Liver (tissue), 3 donors: ENCODE measurements around the gene TGIF2.

Source experiments
- JUND ChIP-seq, 2 donors: IDR thresholded peaks; 2 replicates each; pipeline ENCODE4 v1.6.1; 2016; ENCODE audit warnings: antibody characterized with exemption in 2 of 2
- TF ChIP-seq, protein P1 (sequence below): fragments of 150-350 bp; IDR thresholded peaks from 2 replicates; pipeline ENCODE4 v1.5.1; 2017; ENCODE audit warnings: improper control_type of control experiment, low read depth, low read length; ENCODE audit not compliant: missing input control
- donor health status: healthy.
- donor health status: healthy.

DNA sequence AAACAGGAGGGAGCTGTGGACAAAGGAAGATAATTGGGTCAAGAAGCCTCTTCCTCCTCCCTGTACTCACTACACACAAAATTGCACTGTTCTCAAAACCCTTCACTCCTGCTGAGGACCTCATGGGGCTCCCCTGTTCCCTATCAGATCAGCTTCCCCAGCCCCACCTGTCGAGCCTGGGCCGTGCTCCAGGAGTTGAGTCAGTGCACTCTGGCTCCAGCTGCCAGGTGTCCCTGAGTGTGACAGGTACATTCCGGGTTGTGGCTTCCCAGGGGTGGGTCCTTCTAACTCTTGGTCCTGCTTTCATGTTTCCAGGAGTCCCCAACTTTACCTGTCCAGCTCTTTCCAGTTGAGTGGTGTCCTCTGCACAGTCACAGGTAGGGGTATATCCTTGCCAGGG, 40.6 kb downstream of the TGIF2 start:
- TF ChIP-seq, protein P1, sequence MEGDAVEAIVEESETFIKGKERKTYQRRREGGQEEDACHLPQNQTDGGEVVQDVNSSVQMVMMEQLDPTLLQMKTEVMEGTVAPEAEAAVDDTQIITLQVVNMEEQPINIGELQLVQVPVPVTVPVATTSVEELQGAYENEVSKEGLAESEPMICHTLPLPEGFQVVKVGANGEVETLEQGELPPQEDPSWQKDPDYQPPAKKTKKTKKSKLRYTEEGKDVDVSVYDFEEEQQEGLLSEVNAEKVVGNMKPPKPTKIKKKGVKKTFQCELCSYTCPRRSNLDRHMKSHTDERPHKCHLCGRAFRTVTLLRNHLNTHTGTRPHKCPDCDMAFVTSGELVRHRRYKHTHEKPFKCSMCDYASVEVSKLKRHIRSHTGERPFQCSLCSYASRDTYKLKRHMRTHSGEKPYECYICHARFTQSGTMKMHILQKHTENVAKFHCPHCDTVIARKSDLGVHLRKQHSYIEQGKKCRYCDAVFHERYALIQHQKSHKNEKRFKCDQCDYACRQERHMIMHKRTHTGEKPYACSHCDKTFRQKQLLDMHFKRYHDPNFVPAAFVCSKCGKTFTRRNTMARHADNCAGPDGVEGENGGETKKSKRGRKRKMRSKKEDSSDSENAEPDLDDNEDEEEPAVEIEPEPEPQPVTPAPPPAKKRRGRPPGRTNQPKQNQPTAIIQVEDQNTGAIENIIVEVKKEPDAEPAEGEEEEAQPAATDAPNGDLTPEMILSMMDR = no peak
- TF ChIP-seq JUND (IDR thresholded peaks at IDR 0.05) = no peak
